ENCODE data around the gene GMPR. TPM values are rescaled to one million over a fixed set of nuclear protein-coding genes. Genes with fewer than 3 reads are reported as not detected.

GMPR gene
- total RNA-seq, 1 experiment from 2014 or later, result 24.0 TPM

- H3K4me1 ChIP-seq (ENCODE audit: control insufficient read depth in 1 of 2, insufficient read depth in 2 of 2, low read length in 2 of 2), result no peaks in the 10 kb centered on the region
- no peaks in the 10 kb centered on the region for H3K36me3 ChIP-seq (ENCODE audit: control insufficient read depth in 1 of 2, insufficient read depth in 2 of 2, low read length in 2 of 2)
- ChIA-PET POLR2A (no interaction called here), RAD21 (ENCODE audit: low non-redundant PET in 1 of 2, low total read pairs in 2 of 2, uncharacterized antibody in 2 of 2, unreplicated experiment in 2 of 2) (no interaction called here), CTCF (interaction anchor here (1.7 kb wide), 1 partner anchor 856 kb away, joined by 5 read pairs; no protein-coding TSS in a partner anchor)
- H3K9me3 ChIP-seq (ENCODE audit: control insufficient read depth in 1 of 2, insufficient read depth in 1 of 2, low read depth in 1 of 2, low read length in 2 of 2), result no peaks in the 10 kb centered on the region
- H3K9me2 ChIP-seq (ENCODE audit: insufficient read depth), result no peaks in the 10 kb centered on the region
- no peak for ATAC-seq
- no peak overlapping the region for H3K4me3 ChIP-seq (replicated peaks in 1 of 2; ENCODE audit: low read depth in 1 of 2, low read length in 2 of 2)
- H3K27me3 ChIP-seq (ENCODE audit: insufficient read depth, low read length), result peaks cover 5% of the 10 kb centered on the region; the same call in 1 of the 2 replicates
- no peak overlapping the region for H3K9ac ChIP-seq (ENCODE audit: low read length)
- no peak overlapping the region for H3K4me2 ChIP-seq (ENCODE audit: low read length)
- DNase-seq (ENCODE audit: low read depth, low spot score), result no peak
- H4K20me1 ChIP-seq (ENCODE audit: insufficient read depth), result no peaks in the 10 kb centered on the region
- BruUV-seq (replicated peaks), result no TSS peak
- TF ChIP-seq EGR1 (IDR thresholded peaks at IDR 0.05; ENCODE audit: low read depth) (no peak), SP1 (IDR thresholded peaks at IDR 0.05; ENCODE audit: low read depth) (no peak), POLR2A (IDR thresholded peaks at IDR 0.05; ENCODE audit: borderline replicate concordance, extremely low read depth, insufficient read depth, insufficient read length) (no peak), REST (IDR thresholded peaks at IDR 0.05; ENCODE audit: low read depth) (no peak), ZBTB33 (IDR thresholded peaks at IDR 0.05; ENCODE audit: extremely low read depth, insufficient replicate concordance, low read length) (no peak), RAD21 (IDR thresholded peaks at IDR 0.05; ENCODE audit: low read depth) (no peak), SIN3A (IDR thresholded peaks at IDR 0.05; ENCODE audit: low read depth) (no peak), MAX (IDR thresholded peaks at IDR 0.05) (no peak), ZFX (IDR thresholded peaks at IDR 0.05) (no peak), YY1 (IDR thresholded peaks at IDR 0.05; ENCODE audit: extremely low read depth, insufficient replicate concordance, low read depth, low read length) (no peak), FOSL1 (IDR thresholded peaks at IDR 0.05; ENCODE audit: low read depth) (no peak), CBX3 (IDR thresholded peaks at IDR 0.05; ENCODE audit: low read depth) (no peak), ZNF274 (IDR thresholded peaks at IDR 0.05; ENCODE audit: low read depth, low read length) (no peak), CEBPB (IDR thresholded peaks at IDR 0.05; ENCODE audit: low read depth) (no peak), EZH2 (IDR thresholded peaks at IDR 0.05) (no peak), ATF3 (IDR thresholded peaks at IDR 0.05) (no peak), CTCF (IDR thresholded peaks at IDR 0.05 in 2 of 3, conservative IDR thresholded peaks at IDR 0.05 in 1 of 3; ENCODE audit: borderline replicate concordance in 1 of 3, insufficient read depth in 1 of 3, low read depth in 2 of 3, low read length in 2 of 3) (no peak), TCF7L2 (IDR thresholded peaks at IDR 0.05; ENCODE audit: borderline replicate concordance, extremely low read depth, insufficient read depth, insufficient read length) (no peak), POLR2AphosphoS5 (IDR thresholded peaks at IDR 0.05; ENCODE audit: low read depth, low read length) (no peak)
- no peak overlapping the region for H3K27ac ChIP-seq (ENCODE audit: low read depth, low read length)
- intact Hi-C loops (cut with micrococcal nuclease), result no loop called here
- no peaks in the 10 kb centered on the region for H3K79me2 ChIP-seq (ENCODE audit: insufficient read depth, low read length)
- no peak overlapping the region for H2AFZ ChIP-seq (ENCODE audit: low read depth, low read length, poor library complexity, severe bottlenecking)
These were observed 8.7 kb upstream of the GMPR start for GRCh38 chr6:16229700-16230099.
